GM19238 (cell line): ENCODE data around the gene MAGI1.

Experiments used
- DNase-seq: peaks from one replicate; pipeline ENCODE4 v3.0.0; 2011; ENCODE audit warnings: low spot score; ENCODE audit not compliant: insufficient read length

Gene MAGI1

GRCh38 chr3:65490114-65490513, 548.6 kb downstream of the MAGI1 start:
- DNase-seq = no peak

GRCh38 chr3:65489253-65489652, 549.5 kb downstream of the MAGI1 start:
- DNase-seq = no peak

- no peak for DNase-seq
These were observed 552.8 kb downstream of the MAGI1 start for GRCh38 chr3:65485826-65486469.

- DNase-seq = no peak
These were observed 553.8 kb downstream of the MAGI1 start for GRCh38 chr3:65484964-65485363.

GRCh38 chr3:65483480-65483879, 555.2 kb downstream of the MAGI1 start:
- DNase-seq = no peak

GRCh38 chr3:65483011-65483410, 555.7 kb downstream of the MAGI1 start:
- no peak for DNase-seq

- DNase-seq = no peak
These were observed 557.6 kb downstream of the MAGI1 start for GRCh38 chr3:65481085-65481484.

GRCh38 chr3:65479990-65480389, 558.7 kb downstream of the MAGI1 start:
- no peak for DNase-seq

- no peak for DNase-seq
These were observed 559.9 kb downstream of the MAGI1 start for GRCh38 chr3:65478551-65479500.

GRCh38 chr3:65473736-65474135, 565.0 kb downstream of the MAGI1 start:
- no peak for DNase-seq

GRCh38 chr3:65472501-65472900, 566.2 kb downstream of the MAGI1 start:
- DNase-seq = no peak

GRCh38 chr3:65466300-65466988, 572.3 kb downstream of the MAGI1 start:
- DNase-seq = no peak

GRCh38 chr3:65449841-65450428, 588.8 kb downstream of the MAGI1 start:
- no peak for DNase-seq

GRCh38 chr3:65448120-65448519, 590.6 kb downstream of the MAGI1 start:
- no peak for DNase-seq

GRCh38 chr3:65445573-65446169, 593.0 kb downstream of the MAGI1 start:
- no peak for DNase-seq

- DNase-seq = no peak
These were observed 594.3 kb downstream of the MAGI1 start for GRCh38 chr3:65444447-65444815.

GRCh38 chr3:65443739-65444446, 594.8 kb downstream of the MAGI1 start:
- DNase-seq = no peak

GRCh38 chr3:65439641-65440284, 599.0 kb downstream of the MAGI1 start:
- DNase-seq = no peak

GRCh38 chr3:65438612-65439011, 600.1 kb downstream of the MAGI1 start:
- no peak for DNase-seq

- no peak for DNase-seq
These were observed 600.6 kb downstream of the MAGI1 start for GRCh38 chr3:65438096-65438495.
